HG03469 (cell line): ENCODE data around the gene UVSSA.
"Not testable (repeated sequence)": the region's sequence is repeated elsewhere in the genome, so short reads cannot be mapped to it uniquely, and the experiment has no call there.

Experiments
- ATAC-seq: cut with Tn5 transposase; IDR thresholded peaks from one replicate; pipeline ENCODE4 v1.9.1; 2021; ENCODE audit warnings: mild to moderate bottlenecking, moderate library complexity, moderate number of reproducible peaks; ENCODE audit not compliant: unreplicated experiment

UVSSA gene

DNA sequence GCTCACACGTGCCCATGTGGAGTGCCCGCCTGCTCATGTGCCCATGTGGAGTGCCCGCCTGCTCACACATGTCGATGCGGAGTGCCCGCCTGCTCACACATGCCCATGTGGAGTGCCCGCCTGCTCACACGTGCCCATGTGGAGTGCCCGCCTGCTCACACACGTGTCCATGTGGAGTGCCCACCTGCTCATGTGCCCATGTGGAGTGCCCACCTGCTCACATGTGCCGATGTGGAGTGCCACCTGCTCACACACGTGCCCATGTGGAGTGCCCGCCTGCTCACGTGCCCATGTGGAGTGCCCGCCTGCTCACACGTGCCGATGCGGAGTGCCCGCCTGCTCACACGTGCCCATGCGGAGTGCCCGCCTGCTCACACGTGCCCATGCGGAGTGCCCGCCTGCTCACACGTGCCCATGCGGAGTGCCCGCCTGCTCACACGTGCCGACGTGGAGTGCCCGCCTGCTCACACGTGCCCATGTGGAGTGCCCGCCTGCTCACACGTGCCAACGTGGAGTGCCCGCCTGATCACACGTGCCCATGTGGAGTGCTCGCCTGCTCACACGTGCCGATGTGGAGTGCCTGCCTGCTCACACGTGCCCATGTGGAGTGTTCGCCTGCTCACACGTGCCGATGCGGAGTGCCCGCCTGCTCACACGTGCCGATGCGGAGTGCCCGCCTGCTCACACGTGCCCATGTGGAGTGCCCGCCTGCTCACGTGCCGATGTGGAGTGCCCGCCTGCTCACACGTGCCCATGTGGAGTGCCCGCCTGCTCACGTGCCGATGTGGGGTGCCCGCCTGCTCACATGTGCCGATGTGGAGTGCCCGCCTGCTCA, 47.8 kb downstream of the UVSSA start:
- ATAC-seq: not testable (repeated sequence)

DNA sequence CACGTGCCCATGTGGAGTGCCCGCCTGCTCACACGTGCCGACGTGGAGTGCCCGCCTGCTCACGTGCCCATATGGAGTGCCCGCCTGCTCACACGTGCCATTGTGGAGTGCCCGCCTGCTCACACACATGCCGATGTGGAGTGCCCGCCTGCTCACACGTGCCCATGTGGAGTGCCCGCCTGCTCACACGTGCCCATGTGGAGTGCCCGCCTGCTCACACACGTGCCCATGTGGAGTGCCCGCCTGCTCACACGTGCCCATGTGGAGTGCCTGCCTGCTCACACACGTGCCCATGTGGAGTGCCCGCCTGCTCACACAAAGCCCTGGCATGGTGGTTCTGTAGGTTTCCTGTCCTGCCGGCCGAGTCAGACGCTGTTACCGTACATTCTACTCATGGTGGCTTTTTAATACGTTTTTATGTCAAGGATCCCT, 48.4 kb downstream of the UVSSA start:
- not testable (repeated sequence) for ATAC-seq

DNA sequence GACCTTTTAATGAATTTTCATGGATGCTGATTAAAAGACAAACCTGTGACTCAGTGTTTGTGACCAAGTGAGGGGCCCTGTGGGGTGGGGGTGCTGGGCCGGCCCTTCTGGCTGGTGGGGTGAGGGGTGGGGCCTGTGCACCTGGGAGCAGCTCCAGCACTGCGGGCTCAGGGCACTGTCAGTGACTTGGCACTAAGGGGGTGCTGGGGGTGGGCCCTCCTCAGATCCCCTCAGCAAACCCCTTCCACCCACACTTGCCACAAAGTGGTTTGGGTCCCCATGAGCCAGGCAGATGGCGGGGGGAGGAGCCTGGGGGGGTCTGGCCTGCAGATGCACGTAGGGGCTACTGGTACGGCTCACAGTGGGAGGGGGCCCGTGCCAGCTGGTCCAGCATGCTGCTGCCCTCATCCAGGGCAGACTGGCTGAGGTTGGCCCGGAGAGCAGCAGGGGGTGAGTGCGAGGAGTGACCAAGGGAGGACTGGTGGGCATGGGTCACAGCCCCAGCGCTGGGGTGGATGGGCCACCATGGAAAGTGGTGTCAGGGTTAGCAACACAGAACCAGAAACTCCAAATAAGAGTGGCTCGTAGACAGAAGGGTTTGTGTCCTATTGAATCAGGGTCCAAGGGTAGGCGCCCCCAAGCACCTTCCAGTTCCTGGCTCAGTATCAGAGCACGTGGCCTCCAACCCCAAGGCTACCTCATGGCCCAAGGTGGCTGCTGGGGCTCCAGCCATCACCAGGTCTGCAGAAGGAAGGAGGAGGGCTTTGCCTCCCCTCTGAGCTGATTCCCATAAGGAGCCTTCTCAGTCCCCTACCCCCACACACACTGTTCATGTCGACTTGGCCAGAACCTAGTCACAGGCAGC, 49.2 kb downstream of the UVSSA start:
- ATAC-seq: no peak

DNA sequence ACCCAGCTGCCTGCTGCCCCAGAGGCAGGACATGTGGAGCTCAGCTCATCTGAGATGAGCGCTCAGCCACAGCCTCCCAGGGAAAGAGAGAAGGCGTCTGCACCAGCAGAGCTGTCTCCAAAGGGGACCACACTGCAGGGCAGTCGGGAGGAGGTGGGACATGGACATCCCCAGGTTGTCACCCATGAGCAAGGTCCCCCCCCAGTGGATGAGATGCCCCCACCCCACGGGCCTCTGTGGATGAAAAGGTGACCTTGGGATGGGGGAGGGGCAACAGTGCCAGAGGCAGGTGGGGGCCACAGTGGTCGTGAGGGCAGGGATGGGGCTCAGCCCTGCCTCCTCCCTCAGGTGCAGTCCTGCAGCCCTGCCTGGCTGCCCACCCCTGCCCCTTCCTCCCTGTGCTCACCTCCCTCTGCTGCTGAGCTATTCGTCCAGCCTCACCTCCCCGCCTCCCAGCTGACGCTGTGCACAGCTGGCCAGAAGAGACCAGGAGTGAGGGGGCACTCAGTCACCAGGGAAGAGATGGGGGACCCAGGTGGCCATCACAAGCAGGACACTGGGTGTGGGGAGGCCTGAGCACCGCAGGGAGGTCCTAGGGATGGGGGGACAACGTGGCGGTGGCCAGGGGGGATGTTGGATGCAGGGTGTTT, 49.9 kb downstream of the UVSSA start:
- no peak for ATAC-seq

DNA sequence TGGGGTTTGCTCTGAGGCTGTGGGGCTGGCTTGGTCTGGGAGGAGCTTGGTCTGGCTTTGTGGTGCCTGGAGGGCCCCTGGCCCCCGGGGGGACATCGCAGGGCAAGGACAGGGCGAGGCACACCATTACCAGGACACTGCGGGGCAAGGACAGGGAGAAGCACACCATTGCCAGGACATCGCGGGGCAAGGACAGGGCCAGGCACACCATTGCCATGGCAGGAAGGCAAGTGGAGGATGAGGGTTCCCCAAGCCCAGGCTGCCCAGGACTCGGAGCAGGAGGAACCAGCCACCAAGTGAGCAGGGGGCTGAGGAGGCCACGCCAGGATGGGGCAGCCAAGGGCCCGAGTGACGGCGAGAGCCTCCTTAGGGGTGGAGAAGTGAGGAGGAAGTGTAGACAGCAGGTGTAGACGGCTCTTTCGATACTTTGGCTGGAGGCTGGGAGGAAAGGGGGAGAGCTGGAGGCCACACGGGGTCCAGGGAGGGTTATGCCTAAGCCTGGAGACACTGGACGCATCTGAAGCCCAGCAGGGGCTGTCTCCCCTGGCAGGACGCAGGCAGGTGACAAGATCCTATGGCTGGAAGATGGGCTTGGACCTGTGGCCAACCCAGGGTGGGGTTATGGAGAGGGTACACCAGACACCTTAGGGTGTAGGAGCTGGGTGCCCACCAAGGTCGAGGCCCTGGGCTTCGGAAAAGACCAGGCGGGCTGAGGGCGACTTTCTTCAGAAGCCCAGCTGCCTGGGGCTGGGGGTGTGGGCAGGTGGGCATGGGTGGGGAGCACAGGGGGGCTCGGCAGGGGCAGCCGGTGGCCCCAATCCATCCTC, 51.9 kb downstream of the UVSSA start:
- ATAC-seq: no peak

DNA sequence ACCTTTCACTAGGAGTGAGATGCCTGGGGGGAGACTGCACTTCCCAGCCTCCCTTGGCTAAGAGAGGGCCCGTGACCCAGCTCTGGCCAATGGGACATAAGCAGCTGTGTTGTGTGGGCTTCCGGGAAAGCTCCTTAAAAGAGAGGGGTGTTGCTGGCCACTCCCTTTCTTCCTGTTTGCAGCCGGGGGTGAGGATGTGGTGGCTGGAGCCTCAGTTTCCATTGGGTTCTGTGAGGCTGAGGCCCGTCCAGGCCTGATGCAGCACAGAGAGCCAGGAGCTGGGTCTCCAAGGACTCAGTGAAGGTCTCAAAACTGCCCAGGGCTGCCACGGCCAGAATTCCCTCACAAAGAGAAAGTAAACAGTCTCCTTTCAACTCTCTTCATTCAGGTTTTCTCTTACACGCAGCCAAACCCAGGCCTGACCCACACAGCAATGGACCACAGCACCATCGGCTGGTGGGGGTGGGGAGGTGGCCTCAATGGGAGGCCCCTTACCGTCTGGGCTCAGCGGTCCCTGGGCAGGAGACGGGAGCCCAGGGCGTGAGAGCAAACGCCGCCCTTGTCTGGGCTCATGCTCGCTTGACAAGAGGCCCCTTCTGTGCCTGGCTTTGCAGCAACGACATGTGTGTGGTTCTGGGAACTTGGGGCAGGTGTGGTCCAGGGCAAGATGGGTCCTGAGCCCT, 52.6 kb downstream of the UVSSA start:
- no peak for ATAC-seq

DNA sequence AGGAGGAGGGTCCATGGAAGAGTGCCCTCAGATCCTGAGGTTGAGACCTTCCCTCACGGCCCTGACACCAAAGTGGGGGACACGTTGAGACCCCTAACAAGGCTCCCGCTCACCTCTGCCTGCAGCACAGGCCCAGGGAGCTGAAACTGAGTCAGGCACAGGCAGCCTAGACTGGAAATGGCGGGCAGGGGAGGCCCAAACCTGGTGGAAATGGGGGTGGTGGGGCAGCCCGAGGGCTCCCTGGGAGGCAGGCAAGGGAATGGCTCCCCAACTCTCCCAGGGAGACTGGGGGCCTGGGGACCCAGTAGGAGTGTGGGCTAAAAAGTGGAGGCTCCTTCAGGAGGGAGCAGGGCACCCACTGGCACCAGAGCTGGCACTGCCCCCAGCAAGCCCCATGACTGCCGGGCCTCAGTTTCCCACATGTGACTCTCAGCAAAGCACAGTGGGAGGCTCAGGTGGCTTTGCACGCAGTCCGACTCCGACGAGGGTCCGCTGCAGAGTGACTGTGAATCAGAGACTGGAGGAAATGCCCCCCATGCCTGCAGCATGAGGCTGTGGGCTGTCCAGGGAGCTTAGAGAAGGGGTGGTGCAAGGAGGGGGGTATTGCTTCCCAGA, 53.3 kb downstream of the UVSSA start:
- ATAC-seq: no peak

DNA sequence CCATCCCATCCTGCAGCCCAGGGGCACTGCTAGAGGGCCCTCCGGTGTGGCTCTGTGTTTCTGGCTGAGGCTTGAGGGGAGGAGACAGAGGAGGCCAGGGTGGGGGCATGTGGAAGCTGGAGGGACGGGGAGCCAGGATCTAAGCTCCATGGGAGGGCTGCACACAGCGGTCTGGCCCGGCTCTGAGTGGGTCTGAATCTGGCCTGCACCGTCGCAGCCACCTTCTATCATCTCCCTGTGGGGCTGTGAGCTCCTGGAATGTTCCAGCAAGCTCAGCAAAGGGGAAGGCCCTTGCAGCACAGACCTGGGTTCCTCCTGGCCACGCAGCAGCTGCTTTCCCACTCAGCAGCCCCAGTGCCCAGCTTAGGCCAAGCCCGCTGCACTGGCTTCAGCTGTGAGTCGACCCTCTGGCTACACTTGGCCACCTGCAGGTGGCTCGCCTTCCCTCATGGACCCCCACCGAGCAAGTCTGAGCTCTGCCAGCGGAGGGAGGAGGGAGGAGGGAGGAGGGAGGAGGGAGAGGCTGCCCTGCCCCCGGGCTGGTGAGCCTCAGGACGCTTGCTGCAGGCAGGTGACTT, 53.9 kb downstream of the UVSSA start:
- ATAC-seq: no peak

DNA sequence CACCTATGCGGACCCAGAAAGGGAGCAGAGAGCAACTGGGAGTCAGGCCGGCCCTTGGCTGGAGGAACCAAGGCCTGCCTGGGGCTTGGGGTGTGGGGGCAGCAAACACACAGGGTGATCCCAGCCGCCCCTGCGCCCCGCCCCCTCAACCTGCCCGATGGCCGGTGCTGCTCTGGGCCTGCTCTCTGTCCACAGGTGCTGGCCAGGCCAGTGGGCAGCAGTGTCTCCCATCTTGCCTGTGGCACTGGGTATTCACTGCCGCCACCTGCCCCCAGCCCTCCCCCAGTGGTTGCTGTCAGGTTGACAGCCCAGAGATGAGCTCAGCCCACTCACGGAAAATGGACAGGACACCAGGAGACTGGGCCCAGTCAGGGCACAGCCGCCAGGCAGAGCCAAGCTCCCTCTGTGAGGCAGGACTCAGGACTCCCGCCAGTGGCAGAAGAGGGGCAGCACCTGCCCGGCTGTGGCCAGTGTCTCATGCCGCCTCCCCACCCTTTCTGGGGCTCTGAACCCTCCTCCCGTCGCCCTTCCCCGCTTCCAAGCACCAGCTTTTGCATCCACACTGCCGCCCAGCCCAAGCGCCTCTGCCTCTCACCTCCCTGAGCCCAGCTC, 54.5 kb downstream of the UVSSA start:
- no peak for ATAC-seq

DNA sequence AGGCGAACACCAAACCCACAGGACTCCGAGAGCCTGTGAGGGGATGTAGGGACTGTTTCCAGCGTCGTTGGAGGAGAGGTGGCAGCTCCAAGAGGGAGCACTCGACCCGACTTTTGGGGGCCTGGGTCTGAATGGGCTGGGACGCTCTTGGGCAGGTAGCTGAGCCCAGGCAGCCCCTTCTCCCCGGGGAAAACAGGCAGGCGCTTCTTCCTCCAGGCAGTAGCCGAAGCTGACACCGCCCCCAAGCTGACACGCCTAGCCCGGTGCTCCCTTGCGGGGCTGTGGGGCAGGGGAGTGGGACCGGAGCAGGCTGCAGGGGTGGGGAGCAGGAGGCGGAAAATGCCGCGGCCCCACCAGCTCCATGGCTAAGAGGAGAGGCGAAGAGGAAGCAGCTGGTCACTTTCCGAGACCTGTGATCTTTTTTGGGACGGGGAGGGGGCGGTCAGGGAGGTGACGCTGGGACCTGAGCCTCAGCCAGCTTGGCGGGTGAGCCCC, 55.1 kb downstream of the UVSSA start:
- ATAC-seq: no peak

DNA sequence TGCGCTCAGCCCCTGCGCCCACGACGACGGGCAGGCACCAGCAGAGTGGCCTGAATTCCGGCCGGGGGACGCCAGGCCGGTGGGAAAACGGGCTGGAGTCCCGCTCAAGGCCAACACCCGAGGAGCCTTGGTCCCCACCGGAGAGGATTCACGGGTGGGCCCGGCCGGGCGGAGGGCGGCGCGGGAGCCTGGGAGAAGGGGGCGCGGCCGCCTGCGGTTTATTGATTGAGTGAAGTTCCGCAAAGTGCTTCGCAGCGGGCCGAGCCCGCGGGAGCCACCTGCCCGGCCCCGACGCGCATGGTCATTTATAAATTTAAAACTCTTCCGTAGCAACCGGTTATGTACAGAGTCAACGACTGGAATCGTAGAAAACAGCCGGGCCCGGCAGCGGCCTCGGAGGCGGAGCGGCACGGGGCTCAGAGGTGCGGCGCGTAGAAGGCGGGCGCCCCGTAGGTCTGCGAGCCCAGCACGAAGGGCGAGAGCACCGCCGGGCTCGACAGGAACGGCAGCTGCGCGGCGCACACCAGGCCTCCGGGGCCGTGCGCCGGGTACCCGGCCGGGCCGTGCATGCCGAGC, 55.6 kb downstream of the UVSSA start:
- no peak for ATAC-seq

DNA sequence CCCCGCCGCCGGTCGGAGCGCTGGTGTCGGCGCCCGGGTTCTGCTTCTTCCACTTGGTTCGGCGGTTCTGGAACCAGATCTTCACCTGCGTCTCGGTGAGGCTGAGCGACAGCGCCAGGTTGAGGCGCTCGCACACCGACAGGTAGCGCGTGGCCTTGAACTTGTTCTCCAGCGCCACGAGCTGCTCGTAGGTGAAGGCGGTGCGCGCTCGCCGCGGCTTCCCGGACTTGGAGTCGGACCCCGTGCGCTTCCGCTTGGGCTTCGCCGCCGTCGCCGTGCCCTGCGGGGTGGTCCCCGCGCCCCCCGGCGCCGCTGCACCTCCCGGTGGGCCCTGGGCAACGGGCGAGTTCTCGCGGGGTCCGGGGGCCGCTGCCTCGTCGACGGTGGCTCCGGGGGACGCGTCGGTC, 56.2 kb downstream of the UVSSA start:
- no peak for ATAC-seq

DNA sequence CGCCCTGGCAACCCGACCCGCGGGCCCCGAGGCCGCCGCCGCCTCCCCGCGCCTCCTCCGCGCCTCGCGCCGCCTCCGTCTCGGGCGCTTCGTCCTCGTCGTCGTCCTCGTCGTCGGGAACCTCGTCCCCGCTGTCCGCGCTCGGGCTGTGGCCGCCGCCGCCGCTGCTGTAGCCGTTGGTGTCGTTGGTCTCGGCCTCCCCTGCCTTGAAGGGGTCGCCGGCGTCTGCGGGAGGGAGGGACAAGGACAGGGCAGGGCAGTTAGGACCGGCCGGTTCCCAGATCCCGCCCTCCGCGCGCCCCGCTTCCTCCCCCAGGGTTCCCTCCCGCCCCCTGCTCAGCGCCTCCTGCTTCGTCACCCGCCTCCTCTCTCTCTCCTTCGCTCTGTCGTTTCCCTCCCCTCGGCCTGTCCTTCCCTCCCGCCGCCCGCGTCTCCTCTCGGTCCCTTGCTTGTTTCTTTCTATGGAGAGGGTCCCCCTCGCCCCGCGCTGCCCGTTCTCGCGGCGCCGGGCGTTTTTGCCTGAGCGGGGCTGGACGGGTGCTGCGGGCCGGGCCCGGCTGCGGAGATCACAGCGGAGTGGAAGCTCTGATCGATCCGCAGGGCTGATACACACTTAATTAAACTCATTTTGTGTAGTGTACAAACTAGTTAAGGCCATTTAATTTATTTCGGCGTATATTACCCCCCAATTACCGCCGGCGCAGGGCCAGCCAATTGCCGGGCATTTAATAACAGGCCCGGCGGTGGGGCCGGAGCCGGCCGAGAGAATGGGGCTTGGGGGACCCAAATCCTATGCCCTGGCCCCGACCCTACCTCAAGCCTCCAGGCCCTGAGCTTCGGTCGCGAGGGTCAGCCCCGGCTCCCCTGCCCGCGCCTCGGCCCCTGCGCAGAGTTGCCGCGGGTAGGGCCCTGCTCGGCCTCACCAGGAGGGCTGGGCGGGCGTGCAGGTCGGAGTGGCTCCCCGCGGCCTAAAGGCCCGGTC, 56.9 kb downstream of the UVSSA start:
- no peak for ATAC-seq

DNA sequence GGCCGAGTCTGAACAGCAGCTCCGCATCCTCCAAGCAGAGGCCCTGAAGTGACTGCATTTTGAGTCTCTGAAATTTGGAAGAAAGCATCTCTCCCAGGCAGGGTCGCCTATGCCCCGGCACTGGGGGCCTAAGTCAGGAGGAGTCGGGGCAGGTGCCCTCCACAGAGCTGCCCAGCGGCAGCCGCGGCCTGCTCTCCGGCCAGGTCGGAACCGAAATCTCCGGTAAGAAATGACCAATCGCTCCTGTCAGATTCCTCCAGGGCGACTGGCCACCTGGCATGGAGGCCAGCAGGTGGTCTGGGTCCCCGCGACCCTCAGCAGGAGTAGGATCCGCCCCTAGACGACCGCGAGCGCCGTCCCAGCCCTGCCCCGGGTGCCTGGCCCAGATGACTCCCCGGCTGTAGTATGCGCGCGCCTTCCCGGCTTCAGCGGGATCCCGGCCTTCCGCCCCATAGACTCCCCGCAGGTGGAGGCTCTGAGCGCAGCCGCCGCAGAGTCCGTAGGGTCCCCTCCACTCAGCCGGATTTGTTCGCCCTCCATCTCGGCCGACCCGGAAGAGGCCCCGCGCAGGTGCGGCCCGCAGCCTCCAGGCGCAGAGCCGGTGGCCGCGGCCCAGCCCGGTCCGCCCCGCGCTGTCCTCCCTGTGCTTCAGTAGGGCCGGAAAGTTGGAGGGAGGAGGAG, 57.7 kb downstream of the UVSSA start:
- ATAC-seq: no peak

DNA sequence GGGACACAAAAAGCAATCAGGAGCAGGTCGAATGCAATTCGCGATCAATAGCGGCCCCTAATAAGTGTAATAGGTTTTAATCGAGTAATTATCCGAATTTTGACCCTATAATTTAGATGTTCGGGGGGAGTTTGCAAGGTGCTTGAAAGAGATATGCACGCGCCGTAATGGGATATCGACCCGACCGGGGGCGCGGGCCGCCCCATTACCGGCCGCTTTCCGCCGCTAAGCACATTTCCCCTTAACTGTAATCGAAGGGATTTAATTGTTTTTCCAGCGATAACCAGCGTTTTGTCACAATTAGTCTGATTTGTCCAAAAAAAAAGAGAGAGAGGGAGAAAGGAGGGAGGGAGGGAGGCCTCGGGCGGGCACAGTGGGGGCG, 58.2 kb downstream of the UVSSA start:
- ATAC-seq: no peak

DNA sequence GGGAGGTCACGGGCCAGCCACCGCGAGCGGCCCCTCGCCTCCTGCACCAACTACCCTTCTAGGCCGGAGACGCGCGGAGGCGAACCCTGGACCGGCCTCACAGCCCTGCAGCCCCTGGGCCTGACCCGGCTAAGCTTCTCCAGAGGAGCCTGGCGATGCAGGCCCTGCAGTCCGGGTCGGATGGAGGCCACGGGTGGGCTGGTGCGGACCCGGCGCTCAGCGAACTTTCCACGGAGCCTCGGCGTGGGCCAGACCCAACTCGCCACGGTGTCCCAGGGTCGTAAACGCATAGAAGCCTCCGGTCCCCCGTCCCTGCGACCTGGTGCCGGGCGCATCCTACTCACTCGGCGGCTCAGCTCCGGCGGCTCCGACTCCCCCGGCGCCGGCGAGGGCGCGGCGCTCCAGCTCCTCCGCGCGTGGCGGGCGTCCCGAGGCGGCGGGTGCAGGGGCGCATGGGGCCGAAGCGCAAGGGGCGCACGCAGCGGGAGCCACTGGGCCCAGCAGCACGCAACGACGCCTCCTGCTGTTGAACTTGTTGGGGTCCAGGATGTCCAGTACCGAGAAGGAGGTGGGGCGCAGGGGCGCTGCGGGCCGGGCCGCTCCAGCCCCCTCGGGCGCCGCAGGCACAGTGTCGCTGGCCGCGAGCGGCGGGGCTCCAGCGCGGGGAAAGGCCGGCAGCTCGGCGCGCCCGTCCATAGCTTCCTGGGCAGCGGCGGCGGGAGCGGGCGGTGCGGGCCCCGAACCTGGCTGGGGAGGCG, 58.8 kb downstream of the UVSSA start:
- ATAC-seq: no peak
